SH-SY5Y (cell line): ENCODE results near the gene RELT.

Source experiments
- GATA2 ChIP-seq: IDR thresholded peaks from 2 replicates; pipeline ENCODE4 v1.6.1; 2011; ENCODE audit warnings: mild to moderate bottlenecking, low read depth, low read length
- GATA3 ChIP-seq: IDR thresholded peaks from 2 replicates; pipeline ENCODE4 v1.6.1; 2011; ENCODE audit warnings: low read depth, mild to moderate bottlenecking, low read length, moderate library complexity

GRCh38 chr11:73397468-73398131 is 21.4 kb downstream of the RELT start:
- TF ChIP-seq GATA2 (no peak), GATA3 (no peak)
